ENCODE measurements around the gene SLC22A23.

The SLC22A23 gene

DNA sequence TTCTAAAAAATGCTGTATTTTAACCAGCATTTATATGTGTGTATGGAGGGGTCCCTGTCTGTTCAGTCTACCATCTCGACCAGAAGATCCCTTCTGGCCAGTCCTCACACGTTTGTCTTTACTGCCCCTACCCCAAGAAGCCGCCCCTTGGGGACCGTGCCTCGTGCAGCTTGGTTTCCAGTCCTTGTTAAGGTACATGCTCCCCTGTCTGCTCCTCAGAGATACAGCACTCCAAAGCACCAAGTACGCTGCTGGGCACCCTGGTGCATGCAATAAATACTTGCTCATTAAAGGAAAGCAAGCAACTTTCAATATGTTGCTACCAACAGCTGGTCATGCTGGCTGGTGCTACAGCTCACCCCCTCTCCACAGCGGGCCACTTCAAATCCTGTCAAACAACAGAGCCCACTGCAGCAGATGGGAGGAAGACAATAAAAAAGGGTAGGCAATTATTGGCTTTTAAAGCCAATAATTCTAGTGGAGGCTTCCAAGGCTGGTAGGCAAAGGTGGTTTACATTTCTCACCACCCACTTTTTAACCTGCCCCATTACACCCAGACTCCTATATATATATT is 136.5 kb downstream of the SLC22A23 start:
- DNase-seq (ENCODE audit: low spot score): no peak

- no peak for DNase-seq (ENCODE audit: low spot score)
These were observed 137.1 kb downstream of the SLC22A23 start for GRCh38 chr6:3319610-3320200.

DNA sequence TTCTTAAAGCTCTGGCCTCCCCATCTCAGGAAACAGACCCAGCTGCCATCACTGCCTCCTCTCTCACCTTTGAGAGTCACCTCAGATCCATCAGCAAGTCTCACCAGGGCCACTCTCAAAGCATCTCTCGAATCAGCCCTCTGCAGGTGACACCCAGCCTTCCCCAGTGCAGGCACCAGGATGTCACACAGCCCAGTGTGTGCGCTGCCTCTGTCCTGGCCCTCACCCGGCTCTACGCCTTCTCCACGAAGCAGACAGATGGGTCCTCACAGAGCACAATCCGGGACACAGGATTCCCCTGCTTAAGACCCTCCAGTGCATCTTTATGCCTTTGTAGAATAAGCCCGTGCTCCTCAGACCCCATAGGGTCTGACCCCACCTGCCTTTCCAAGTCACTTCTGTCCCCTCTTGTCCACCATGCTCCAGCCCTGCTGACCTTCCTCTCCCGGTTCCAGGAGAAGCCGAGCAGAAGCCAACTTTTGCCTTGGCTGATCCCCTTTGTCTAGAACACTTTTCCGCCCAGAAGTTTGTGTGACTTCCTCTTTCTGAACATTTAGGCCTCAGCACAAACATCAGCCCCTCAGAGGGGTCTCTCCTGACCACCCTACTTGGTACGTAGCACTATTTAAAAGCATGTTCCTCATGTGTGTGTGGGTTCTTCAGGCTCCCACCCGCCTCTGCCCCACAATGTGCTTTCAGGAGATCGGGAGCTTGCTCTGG is 137.9 kb downstream of the SLC22A23 start:
- DNase-seq (ENCODE audit: low spot score): no peak

DNA sequence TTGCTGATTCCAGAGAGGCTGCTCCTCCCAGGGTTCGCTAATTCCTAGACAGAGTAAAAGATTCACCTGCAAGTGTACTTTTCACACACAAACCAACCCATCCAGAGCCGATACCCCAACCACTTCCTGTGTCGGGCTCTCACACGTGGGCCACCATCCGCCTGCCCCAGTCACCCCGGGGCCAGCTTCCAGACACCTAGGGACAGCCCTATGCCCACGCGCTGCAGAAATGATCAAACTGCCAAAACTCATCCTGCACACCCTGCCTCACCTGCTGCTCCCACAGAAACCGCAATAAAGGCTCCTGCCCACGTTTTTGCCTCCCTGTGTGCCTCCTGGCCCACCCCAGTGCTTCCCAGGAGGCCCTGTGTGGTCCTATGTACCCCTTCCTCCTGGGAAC is 138.6 kb downstream of the SLC22A23 start:
- DNase-seq (ENCODE audit: low spot score): no peak

- no peak for DNase-seq (ENCODE audit: low spot score)
These were observed 139.1 kb downstream of the SLC22A23 start for GRCh38 chr6:3317741-3318211.

- DNase-seq (ENCODE audit: low spot score): no peak
These were observed 140.0 kb downstream of the SLC22A23 start for GRCh38 chr6:3316818-3317217.

DNA sequence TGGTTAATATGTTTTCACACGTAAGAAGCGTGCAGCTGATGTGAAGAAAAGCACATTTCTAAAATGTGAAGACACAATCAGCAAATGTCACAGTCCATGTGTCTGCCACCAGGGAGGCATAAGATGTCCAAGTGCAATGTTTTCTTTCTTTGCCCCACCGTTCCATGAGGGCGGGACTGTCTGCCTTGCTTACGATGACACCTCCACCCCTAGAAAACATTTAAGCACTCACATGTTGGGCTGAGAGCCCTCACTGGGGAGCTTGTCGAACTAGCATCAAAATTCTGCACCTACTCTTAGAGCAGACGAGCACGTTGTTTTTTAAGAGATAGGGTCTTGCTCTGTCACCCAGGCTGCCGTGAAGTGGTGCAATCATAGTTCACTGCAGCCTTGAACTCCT is 140.5 kb downstream of the SLC22A23 start:
- DNase-seq (ENCODE audit: low spot score): no peak

DNA sequence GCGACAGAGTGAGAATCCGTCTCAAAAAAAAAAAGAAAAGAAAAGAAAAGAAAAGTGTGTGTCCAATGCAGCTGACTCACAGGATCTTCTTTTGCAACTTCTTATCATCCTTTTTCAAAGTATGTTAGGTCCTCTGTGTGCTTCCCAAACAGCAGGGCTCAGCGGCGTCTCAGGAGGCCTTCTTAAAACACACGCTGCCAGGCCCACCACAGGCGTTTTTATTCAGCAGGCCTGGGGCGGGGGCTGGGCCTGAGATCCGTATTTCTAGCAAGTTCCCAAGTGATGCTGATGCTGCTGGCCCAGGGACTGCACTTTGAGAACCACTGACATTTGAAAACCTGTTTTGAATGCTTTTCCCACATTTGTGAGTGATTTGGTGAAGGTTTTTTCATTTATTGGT is 141.0 kb downstream of the SLC22A23 start:
- no peak for DNase-seq (ENCODE audit: low spot score)

- no peak for DNase-seq (ENCODE audit: low spot score)
These were observed 142.0 kb downstream of the SLC22A23 start for GRCh38 chr6:3314621-3315467.

DNA sequence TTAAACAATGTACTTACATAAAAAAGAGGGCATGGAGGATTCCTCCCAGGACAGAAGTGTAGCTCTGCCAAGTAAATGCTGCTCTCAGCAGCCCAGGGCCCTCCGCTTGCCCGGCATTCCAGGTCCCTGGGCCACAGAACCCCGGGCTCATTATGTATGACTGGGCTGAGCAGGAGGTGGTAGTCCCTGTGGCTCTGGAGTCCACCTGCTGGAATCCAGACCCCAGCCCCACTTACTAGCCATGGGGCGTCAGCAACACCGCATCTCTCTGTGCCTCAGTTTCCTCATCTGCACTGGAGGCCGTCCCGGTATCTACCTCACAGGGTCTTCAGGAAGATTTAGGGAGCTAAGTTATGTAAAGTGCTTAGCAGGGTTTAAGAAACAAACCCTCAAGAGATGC is 142.7 kb downstream of the SLC22A23 start:
- DNase-seq (ENCODE audit: low spot score): no peak

DNA sequence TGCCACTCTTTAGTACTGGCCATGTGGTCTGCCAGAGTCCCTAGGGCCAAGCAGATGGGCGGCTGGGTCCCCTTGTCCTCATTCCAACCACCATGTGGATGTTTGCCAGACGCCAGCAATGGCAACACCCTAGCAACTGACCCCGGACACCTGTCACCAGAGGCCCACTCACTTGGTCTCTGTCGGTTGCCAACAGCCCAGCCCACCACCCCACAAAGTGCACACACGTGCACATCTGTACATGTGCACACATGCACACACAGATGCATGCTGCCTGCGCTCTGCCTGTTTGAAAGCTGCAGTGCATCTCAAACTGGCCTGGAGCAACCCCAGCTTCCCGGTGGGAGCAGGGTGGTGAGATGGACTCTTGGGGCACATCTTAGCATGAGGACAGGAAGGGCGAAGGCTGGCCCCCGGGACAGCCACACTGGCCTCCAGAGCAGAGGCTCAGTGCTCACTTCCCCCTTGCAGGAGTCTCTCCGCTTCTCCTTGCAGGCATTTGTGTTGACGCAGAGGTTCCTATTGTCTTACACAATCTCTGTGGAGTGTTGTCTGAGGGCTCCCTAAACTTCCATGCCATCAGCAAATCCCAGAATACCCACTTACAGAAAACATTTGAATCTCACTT is 144.1 kb downstream of the SLC22A23 start:
- DNase-seq (ENCODE audit: low spot score): no peak

GRCh38 chr6:3311826-3312225 is 145.0 kb downstream of the SLC22A23 start:
- DNase-seq (ENCODE audit: low spot score): no peak

GRCh38 chr6:3310703-3311102 is 146.1 kb downstream of the SLC22A23 start:
- DNase-seq (ENCODE audit: low spot score): no peak

GRCh38 chr6:3310051-3310448 is 146.8 kb downstream of the SLC22A23 start:
- no peak for DNase-seq (ENCODE audit: low spot score)

DNA sequence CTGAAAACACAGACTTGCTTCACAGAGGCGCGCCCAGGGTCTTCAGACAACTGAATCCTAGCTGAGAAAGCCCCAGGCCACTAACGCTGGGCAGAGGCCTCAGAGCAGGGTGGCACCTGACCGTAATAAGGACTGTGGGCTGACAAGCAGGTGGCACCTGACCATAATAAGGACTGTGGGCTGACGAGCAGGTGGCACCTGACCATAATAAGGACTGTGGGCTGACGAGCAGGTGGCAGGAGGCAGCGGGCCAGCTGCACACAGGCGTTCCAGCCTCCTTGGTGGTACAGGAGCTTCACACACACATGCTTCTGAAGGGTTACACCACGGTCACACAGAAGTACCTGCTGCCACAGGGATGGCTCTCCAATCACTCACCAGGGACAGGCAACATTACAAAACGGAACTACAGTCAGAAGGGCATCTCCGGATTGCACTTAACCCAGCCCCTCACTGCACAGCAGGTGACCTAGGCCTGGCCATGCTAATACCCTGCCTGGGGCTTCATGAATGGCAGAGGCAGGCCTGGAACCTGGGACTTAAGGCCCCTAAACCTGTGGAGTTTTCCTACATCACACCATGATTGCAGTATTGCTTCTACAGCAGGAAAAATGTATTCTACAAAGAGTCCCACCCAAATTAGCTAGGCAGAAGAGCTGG is 147.3 kb downstream of the SLC22A23 start:
- no peak for DNase-seq (ENCODE audit: low spot score)

- DNase-seq (ENCODE audit: low spot score): no peak
These were observed 148.7 kb downstream of the SLC22A23 start for GRCh38 chr6:3308106-3308505.

DNA sequence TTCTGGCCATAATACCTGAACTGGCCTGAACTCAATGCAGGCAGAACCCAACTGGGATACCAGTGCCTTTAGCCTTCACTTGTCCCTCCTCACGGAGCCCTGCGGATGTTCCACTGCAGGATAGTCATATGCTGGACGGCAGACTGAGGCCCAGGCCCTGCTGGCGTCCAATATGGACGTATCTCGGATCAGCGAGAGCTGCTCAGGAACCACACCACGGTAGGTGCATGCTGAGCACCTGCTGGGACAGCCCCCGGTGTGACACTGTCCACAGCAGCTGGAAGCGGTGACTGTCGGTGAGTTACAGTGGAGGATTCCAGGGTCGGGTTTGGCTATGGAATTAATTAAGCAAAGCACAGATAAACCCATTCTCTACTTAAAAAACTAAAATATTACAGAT is 149.4 kb downstream of the SLC22A23 start:
- DNase-seq (ENCODE audit: low spot score): no peak

DNA sequence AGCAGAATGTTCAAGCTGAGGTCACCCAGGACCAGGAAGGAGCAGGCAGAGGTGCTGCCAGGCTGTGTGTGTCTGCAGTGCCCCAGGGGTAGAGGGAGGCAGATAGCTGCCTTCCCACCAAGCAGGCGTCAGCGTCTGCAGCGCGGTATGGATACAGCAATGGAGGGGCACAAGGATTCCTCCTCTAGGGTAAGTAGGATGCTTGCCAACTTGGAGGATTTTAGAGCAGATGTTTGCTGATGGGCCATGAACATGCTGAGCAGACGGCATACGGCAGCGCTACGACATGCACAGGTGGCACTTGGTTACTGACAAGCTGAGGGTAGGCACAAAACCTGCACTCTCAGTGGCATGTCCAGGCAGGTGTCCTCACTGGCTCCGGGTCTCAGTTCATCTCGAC is 150.0 kb downstream of the SLC22A23 start:
- no peak for DNase-seq (ENCODE audit: low spot score)

GRCh38 chr6:3305831-3306230 is 151.0 kb downstream of the SLC22A23 start:
- DNase-seq (ENCODE audit: low spot score): no peak

DNA sequence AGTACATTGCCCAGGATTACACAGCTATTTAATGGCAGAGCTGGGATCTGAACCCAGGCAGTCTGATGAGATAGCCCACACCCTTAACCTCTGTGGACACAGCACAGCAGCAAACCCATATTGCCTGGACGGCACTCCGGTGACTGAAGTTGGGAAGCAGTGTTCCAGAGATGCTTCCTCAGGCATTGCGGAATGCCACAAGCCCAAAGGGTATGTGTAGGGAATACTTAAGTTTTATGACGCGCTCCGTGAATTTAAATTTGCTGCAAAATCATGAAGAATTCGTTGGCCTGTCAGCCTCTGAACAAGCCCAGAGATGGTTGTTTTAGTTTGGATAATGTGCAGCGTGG is 151.7 kb downstream of the SLC22A23 start:
- no peak for DNase-seq (ENCODE audit: low spot score)

- DNase-seq (ENCODE audit: low spot score): no peak
These were observed 152.2 kb downstream of the SLC22A23 start for GRCh38 chr6:3304500-3305215.
